Lower leg skin (tissue), 3 donors: ENCODE data around the gene USP48.

ENCODE experiments used
- CTCF ChIP-seq, 3 donors: fragments of 450-650 bp; IDR thresholded peaks; one replicate each; pipeline ENCODE4 v1.5.1; 2016; ENCODE audit warnings: antibody characterized with exemption in 3 of 3, mild to moderate bottlenecking in 3 of 3, moderate library complexity in 2 of 3
- POLR2A ChIP-seq, 2 donors: fragments of 450-650 bp; IDR thresholded peaks; one replicate each; pipeline ENCODE4 v1.6.1; 2016 to 2017; ENCODE audit warnings: antibody characterized with exemption in 2 of 2, mild to moderate bottlenecking in 1 of 2, moderate library complexity in 1 of 2

- TF ChIP-seq POLR2A (IDR thresholded peaks at IDR 0.05): no peak
- no peak for TF ChIP-seq CTCF (IDR thresholded peaks at IDR 0.05)
Observed at GRCh38 chr1:21653744-21654100, 129.2 kb downstream of the USP48 start.
